Liver (tissue), 3 donors: ENCODE results near the gene CMIP.

Experiments used
- ATF3 ChIP-seq: IDR thresholded peaks from 2 replicates; pipeline ENCODE4 v1.6.1; 2016; ENCODE audit warnings: antibody characterized with exemption
- CTCF ChIP-seq: fragments of 150-350 bp; IDR thresholded peaks from 2 replicates; pipeline ENCODE4 v1.5.1; 2017; ENCODE audit warnings: improper control_type of control experiment, low read depth, low read length; ENCODE audit not compliant: missing input control
- EGR1 ChIP-seq, 2 donors: IDR thresholded peaks; 2 replicates each; pipeline ENCODE4 v1.6.1; 2016 to 2018; ENCODE audit warnings: antibody characterized with exemption in 2 of 2, low read depth in 2 of 2
- JUND ChIP-seq, 2 donors: IDR thresholded peaks; 2 replicates each; pipeline ENCODE4 v1.6.1; 2016; ENCODE audit warnings: antibody characterized with exemption in 2 of 2
- MAX ChIP-seq: IDR thresholded peaks from 2 replicates; pipeline ENCODE4 v1.6.1; 2016; ENCODE audit warnings: antibody characterized with exemption
- RXRA ChIP-seq, 2 donors: IDR thresholded peaks; 2 replicates each; pipeline ENCODE4 v1.6.1; 2017 to 2018; ENCODE audit warnings: antibody characterized with exemption in 2 of 2, mild to moderate bottlenecking in 1 of 2
- SP1 ChIP-seq: IDR thresholded peaks from 2 replicates; pipeline ENCODE4 v1.6.1; 2018; ENCODE audit warnings: antibody characterized with exemption, mild to moderate bottlenecking
- TAF1 ChIP-seq: conservative IDR thresholded peaks from 2 replicates; pipeline ENCODE4 v1.6.1; 2016; ENCODE audit warnings: antibody characterized with exemption, mild to moderate bottlenecking
- YY1 ChIP-seq: IDR thresholded peaks from 2 replicates; pipeline ENCODE4 v1.6.1; 2016; ENCODE audit warnings: antibody characterized with exemption, mild to moderate bottlenecking
- donor health status: healthy.
- donor health status: healthy.

- no peak for TF ChIP-seq EGR1 (IDR thresholded peaks at IDR 0.05; ENCODE audit: low read depth in 2 of 2)
- no peak for TF ChIP-seq ATF3
- TF ChIP-seq RXRA (IDR thresholded peaks at IDR 0.05), result no peak
- no peak for TF ChIP-seq CTCF
- no peak for TF ChIP-seq JUND (IDR thresholded peaks at IDR 0.05)
- TF ChIP-seq MAX, result no peak
- no peak for TF ChIP-seq TAF1
- TF ChIP-seq SP1, result no peak
- no peak for TF ChIP-seq YY1
Observed at GRCh38 chr16:81744385-81744784, 299.8 kb downstream of the CMIP start.
